ENCODE results near the gene PTEN. TPM values are rescaled to one million over a fixed set of nuclear protein-coding genes. Genes with fewer than 3 reads are reported as not detected.
"Not testable (repeated sequence)": the region's sequence is repeated elsewhere in the genome, so short reads cannot be mapped to it uniquely, and the experiment has no call there.

The PTEN gene
- total and polyA plus RNA-seq, 2 donors (not counting 3 experiments of a cell fraction or from before 2014, with no cell fraction given) = 8.0 to 76.9 TPM

GRCh38 chr10:87880336-87880735 is 16.9 kb downstream of the PTEN start:
- TF ChIP-seq MYC (IDR thresholded peaks at IDR 0.05; ENCODE audit: low read depth, low read length) (no peak), FOS (IDR thresholded peaks at IDR 0.05; ENCODE audit: borderline replicate concordance, insufficient read depth, low read length) (no peak), GATA2 (IDR thresholded peaks at IDR 0.05; ENCODE audit: insufficient read depth, insufficient read length, low read depth, low read length) (no peak), POLR2AphosphoS5 (IDR thresholded peaks at IDR 0.05; ENCODE audit: insufficient read depth, low read depth, low read length) (no peak), CTCF (IDR thresholded peaks at IDR 0.05; ENCODE audit: extremely low read depth in 1 of 2, insufficient read depth in 1 of 2, low read depth in 1 of 2, low read length in 2 of 2) (no peak), MAX (IDR thresholded peaks at IDR 0.05; ENCODE audit: insufficient read depth, insufficient read length) (no peak), EZH2 (IDR thresholded peaks at IDR 0.05; ENCODE audit: borderline replicate concordance, low read depth, low read length, severe bottlenecking) (no peak), JUN (IDR thresholded peaks at IDR 0.05; ENCODE audit: borderline replicate concordance, insufficient read depth, insufficient read length, low read depth) (no peak), POLR2A (IDR thresholded peaks at IDR 0.05; ENCODE audit: low read depth, low read length) (no peak)
- Histone ChIP-seq H3K4me2 (ENCODE audit: insufficient read depth, low read length) (no peak overlapping the region), H3K36me3 (ENCODE audit: control insufficient read depth in 2 of 2, extremely low read depth in 1 of 2, insufficient read depth in 2 of 2, low read length in 2 of 2) (no peaks in the 10 kb centered on the region), H3K4me3 (replicated peaks in 1 of 3; ENCODE audit: insufficient read depth in 1 of 3, low read depth in 1 of 3, low read length in 3 of 3) (no peak overlapping the region), H3K27ac (ENCODE audit: insufficient read depth, low read depth, low read length) (no peak overlapping the region), H3K27me3 (ENCODE audit: control insufficient read depth in 2 of 2, insufficient read depth in 2 of 2, low read length in 2 of 2) (no peaks in the 10 kb centered on the region), H3K9me3 (replicated peaks; ENCODE audit: control insufficient read depth, insufficient read depth, low read length) (no peaks in the 10 kb centered on the region), H4K20me1 (replicated peaks; ENCODE audit: control insufficient read depth, extremely low read depth, insufficient read depth, low read length) (peaks cover 13% of the 10 kb centered on the region), H3K9me1 (replicated peaks; ENCODE audit: control insufficient read depth, extremely low read depth, insufficient read depth, low read length) (no peaks in the 10 kb centered on the region), H3K4me1 (ENCODE audit: control insufficient read depth, extremely low read depth, insufficient read depth, low read length) (peaks cover 8% of the 10 kb centered on the region), H3K79me2 (ENCODE audit: control insufficient read depth, insufficient read depth, low read length) (peaks cover 65% of the 10 kb centered on the region), H2AFZ (ENCODE audit: low read depth, low read length) (no peak overlapping the region), H3K9ac (replicated peaks; ENCODE audit: extremely low read depth, insufficient read depth, low read length) (no peak overlapping the region)
- intact Hi-C loops (cut with micrococcal nuclease) = no loop called here
- no TSS peak for BruUV-seq (replicated peaks)
- DNase-seq (ENCODE audit: low read depth, low spot score) (no peak), FAIRE-seq (no peak)
- dilution Hi-C loops (cut with MboI; ENCODE audit: extremely low pct_ligation_motif_present, low sequenced_read_pairs) = no loop called here
- CTCF ChIA-PET = no interaction called here
- POLR2A ChIA-PET = no interaction called here

GRCh38 chr10:87881373-87882059 is 18.1 kb downstream of the PTEN start:
- POLR2A ChIA-PET = interaction anchor here (0.9 kb wide), 1 partner anchor 12 kb away, joined by 3 read pairs; no protein-coding TSS in a partner anchor
- H3K9me1 ChIP-seq (replicated peaks; ENCODE audit: control insufficient read depth, extremely low read depth, insufficient read depth, low read length); CTCF ChIA-PET; H3K9ac ChIP-seq (replicated peaks; ENCODE audit: extremely low read depth, insufficient read depth, low read length); H3K4me3 ChIP-seq (replicated peaks in 1 of 3; ENCODE audit: insufficient read depth in 1 of 3, low read depth in 1 of 3, low read length in 3 of 3); H3K27ac ChIP-seq (ENCODE audit: insufficient read depth, low read depth, low read length); H3K4me2 ChIP-seq (ENCODE audit: insufficient read depth, low read length); H3K4me1 ChIP-seq (ENCODE audit: control insufficient read depth, extremely low read depth, insufficient read depth, low read length); H3K9me3 ChIP-seq (replicated peaks; ENCODE audit: control insufficient read depth, insufficient read depth, low read length); BruUV-seq (replicated peaks); H3K36me3 ChIP-seq (ENCODE audit: control insufficient read depth in 2 of 2, extremely low read depth in 1 of 2, insufficient read depth in 2 of 2, low read length in 2 of 2); H2AFZ ChIP-seq (ENCODE audit: low read depth, low read length); H4K20me1 ChIP-seq (replicated peaks; ENCODE audit: control insufficient read depth, extremely low read depth, insufficient read depth, low read length); H3K27me3 ChIP-seq (ENCODE audit: control insufficient read depth in 2 of 2, insufficient read depth in 2 of 2, low read length in 2 of 2); dilution Hi-C loops (cut with MboI; ENCODE audit: extremely low pct_ligation_motif_present, low sequenced_read_pairs); FAIRE-seq; intact Hi-C loops (cut with micrococcal nuclease); DNase-seq (ENCODE audit: low read depth, low spot score): not testable (repeated sequence)
- H3K79me2 ChIP-seq (ENCODE audit: control insufficient read depth, insufficient read depth, low read length) = peaks cover 65% of the 10 kb centered on the region
